Stomach (tissue), 4 donors: ENCODE data around the gene RAPGEF3.

Experiments used
- EP300 ChIP-seq: sonication (generic); formaldehyde crosslinking; IDR thresholded peaks from one replicate; pipeline ENCODE4 v1.6.1; 2017; ENCODE audit warnings: antibody characterized with exemption
- POLR2A ChIP-seq, 4 donors: fragments of 450-650 bp; IDR thresholded peaks; one replicate each; pipeline ENCODE4 v1.6.1; 2016; ENCODE audit warnings: antibody characterized with exemption in 4 of 4, control low read depth in 2 of 4, mild to moderate bottlenecking in 1 of 4, moderate library complexity in 1 of 4

- TF ChIP-seq POLR2A (IDR thresholded peaks at IDR 0.05): no peak
- TF ChIP-seq EP300: no peak
These were observed 30.5 kb upstream of the RAPGEF3 start for GRCh38 chr12:47789141-47789540.
